Lower leg skin (tissue), 3 donors: ENCODE data around the gene IQCH.

Experiments used
- POLR2A ChIP-seq, 2 donors: fragments of 450-650 bp; IDR thresholded peaks; one replicate each; pipeline ENCODE4 v1.6.1; 2016 to 2017; ENCODE audit warnings: antibody characterized with exemption in 2 of 2, mild to moderate bottlenecking in 1 of 2, moderate library complexity in 1 of 2
- TF ChIP-seq, protein P1 (sequence below), 3 donors: fragments of 450-650 bp; IDR thresholded peaks; one replicate each; pipeline ENCODE4 v1.5.1; 2016; ENCODE audit warnings: antibody characterized with exemption in 3 of 3, mild to moderate bottlenecking in 3 of 3, moderate library complexity in 2 of 3

DNA sequence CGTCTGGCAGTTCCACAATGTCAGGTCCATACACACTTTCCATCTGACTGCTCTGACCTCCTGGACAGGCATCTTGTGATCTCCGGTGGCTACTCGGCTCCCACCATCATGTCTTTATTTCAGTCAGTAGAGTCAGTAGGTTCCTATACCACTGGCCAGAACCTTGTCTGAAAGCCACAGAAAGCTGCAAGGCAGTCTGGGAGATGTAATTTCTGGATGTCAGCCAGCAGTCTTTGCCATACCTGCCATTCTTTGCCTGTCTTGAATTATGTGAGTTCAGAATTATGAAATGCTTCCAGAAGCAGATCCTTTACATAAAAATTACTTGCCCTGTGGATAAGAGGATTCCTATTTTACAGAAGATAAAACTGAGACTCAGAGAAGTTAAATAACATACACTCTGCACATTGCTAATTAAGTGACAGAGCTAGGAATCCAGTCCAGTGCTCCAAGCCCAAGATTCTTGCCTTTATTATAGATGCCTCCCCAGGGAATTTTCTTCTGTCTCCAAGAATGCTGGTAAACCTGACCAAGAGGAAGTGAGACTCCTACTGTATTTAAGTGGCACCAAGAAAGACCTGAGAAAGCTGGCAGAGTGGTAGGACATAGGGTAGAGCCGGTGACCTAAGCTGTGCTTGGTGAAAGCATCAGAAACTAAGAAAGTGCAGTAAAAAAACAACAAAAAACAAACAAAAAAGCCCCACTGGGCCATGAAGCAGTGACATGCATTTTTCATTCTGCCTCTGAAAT lies 75.6 kb downstream of the IQCH start:
- TF ChIP-seq, protein P1, sequence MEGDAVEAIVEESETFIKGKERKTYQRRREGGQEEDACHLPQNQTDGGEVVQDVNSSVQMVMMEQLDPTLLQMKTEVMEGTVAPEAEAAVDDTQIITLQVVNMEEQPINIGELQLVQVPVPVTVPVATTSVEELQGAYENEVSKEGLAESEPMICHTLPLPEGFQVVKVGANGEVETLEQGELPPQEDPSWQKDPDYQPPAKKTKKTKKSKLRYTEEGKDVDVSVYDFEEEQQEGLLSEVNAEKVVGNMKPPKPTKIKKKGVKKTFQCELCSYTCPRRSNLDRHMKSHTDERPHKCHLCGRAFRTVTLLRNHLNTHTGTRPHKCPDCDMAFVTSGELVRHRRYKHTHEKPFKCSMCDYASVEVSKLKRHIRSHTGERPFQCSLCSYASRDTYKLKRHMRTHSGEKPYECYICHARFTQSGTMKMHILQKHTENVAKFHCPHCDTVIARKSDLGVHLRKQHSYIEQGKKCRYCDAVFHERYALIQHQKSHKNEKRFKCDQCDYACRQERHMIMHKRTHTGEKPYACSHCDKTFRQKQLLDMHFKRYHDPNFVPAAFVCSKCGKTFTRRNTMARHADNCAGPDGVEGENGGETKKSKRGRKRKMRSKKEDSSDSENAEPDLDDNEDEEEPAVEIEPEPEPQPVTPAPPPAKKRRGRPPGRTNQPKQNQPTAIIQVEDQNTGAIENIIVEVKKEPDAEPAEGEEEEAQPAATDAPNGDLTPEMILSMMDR (IDR thresholded peaks at IDR 0.05) = no peak
- no peak for TF ChIP-seq POLR2A (IDR thresholded peaks at IDR 0.05)
